ENCODE data around the gene PYCR2.
"Not testable (repeated sequence)": the region's sequence is repeated elsewhere in the genome, so short reads cannot be mapped to it uniquely, and the experiment has no call there.

The PYCR2 gene

DNA sequence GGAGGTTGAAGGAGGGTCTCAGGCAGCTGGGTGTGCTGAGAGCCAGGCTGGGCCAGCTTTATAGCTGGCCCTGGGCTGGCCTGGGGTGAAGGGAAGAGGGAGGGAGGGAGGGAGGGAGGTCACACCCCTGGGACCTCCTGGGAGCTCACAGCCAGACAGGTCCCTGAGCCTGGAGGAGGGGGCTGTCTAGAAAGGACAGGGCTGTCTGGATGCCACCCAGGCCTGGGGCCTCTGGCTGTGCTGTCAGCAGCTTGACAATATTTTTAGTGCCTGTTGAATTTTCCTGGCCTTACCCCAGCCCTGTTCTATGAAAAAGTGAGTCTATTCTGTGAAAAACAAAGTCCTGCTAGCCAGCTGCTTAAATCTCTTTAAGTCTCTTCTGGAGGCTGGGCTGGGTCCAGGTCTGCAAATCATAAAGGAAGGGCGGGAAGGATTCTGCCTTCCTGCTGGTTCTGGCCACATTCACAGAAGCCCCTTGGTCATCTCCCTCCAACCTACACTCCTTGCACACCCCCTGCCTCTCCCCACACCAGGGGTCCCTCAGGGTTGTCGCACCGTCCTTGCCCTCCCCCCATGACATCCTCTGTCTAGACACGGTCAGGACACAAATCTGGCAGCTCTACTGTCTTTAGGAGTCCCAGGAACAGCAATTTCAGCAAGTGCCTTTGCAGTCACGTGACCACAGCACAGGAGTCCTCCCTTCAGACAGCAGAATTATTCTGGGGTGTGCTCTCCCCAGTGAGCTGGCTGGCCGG, 17.3 kb upstream of the PYCR2 start, which contains the start of gene LEFTY2:
Gene LEFTY2 (minus strand): TSS at position 34 of the 755 bp plus-strand sequence. CDS start 80 bp downstream, outside the sequence.
- H3K9me3 ChIP-seq (ENCODE audit: low read length), result no peaks in the 10 kb centered on the region
- peaks cover 15% of the 10 kb centered on the region for H3K4me1 ChIP-seq (ENCODE audit: insufficient read depth, low read length)
- no peaks in the 10 kb centered on the region for H3K27me3 ChIP-seq (ENCODE audit: control insufficient read depth in 1 of 2, insufficient read depth in 2 of 2, low read length in 2 of 2)
- H3K36me3 ChIP-seq (ENCODE audit: insufficient read depth, low read length), result no peaks in the 10 kb centered on the region
- H3K27ac ChIP-seq (ENCODE audit: low read depth, low read length), result no peak within 1 kb of the TSS
- no peak within 1 kb of the TSS for H3K9ac ChIP-seq (ENCODE audit: low read length)
- H3K4me3 ChIP-seq (ENCODE audit: low read depth in 1 of 2, low read length in 2 of 2), result no peak within 1 kb of the TSS

DNA sequence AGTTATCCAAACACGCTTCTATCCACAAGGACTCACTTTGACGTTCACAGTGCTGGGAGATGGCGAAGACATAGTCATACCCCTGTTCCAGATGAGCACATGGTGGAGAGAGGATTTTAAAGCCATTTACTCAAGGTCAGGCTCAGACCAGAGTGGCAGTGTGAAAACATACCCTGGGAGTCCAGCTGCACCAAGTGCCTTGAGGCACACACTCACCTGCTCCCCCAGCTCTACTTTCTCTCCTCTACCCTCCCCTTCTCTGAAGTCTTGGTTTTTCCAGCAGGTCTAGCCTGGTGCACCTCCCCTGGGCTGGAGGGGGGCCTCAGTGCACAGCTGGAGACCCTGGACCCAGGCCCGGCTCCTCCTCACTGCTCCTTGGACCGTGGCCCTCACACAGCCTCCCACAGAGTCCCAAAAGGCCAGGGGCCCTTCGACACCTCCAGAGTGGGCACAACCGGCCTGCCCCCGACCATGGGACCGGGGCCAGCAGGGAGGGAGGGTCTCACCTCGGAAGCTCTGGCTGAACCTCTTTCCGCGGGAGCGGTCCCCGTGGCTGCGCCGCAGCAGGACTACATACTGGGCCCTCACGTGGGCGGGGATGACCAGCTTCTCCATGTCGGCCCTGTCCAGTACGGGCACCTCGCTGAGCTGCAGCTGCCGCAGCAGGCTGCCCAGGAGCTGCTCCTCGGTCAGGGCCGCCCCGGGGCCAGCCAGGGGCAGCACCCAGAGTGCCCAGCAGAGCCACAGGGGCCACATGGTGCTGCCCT, 16.5 kb upstream of the PYCR2 start:
- Histone ChIP-seq H3K27ac (ENCODE audit: low read depth, low read length) (no peak overlapping the region), H3K4me3 (ENCODE audit: low read depth in 1 of 2, low read length in 2 of 2) (no peak overlapping the region), H3K4me1 (ENCODE audit: insufficient read depth, low read length) (peaks cover 15% of the 10 kb centered on the region), H3K27me3 (ENCODE audit: control insufficient read depth in 1 of 2, insufficient read depth in 2 of 2, low read length in 2 of 2) (no peaks in the 10 kb centered on the region), H3K9ac (ENCODE audit: low read length) (no peak overlapping the region), H3K36me3 (ENCODE audit: insufficient read depth, low read length) (no peaks in the 10 kb centered on the region), H3K9me3 (ENCODE audit: low read length) (no peaks in the 10 kb centered on the region)

DNA sequence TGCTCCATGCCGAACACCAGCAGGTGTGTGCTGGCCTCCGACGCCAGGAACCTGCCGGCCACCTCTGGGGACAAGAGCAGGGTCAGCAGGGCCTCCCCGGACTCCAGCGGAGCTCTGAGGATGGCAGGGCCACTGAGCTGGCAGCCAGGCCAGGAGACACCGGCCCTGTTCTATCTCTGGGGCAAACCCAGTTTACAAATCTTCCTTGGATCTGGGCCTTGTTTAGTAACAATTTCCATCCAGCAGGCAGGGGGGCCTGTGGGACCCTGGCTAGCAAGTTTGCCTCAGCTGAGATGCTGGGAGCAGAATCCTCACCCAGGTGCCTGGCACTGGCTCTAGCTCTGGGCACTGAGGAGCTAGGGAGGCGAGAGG, 15.9 kb upstream of the PYCR2 start:
- H3K4me1 ChIP-seq (ENCODE audit: insufficient read depth, low read length), result peaks cover 15% of the 10 kb centered on the region
- H3K27ac ChIP-seq (ENCODE audit: low read depth, low read length); H3K36me3 ChIP-seq (ENCODE audit: insufficient read depth, low read length); H3K9ac ChIP-seq (ENCODE audit: low read length); H3K27me3 ChIP-seq (ENCODE audit: control insufficient read depth in 1 of 2, insufficient read depth in 2 of 2, low read length in 2 of 2); H3K4me3 ChIP-seq (ENCODE audit: low read depth in 1 of 2, low read length in 2 of 2); H3K9me3 ChIP-seq (ENCODE audit: low read length): not testable (repeated sequence)

DNA sequence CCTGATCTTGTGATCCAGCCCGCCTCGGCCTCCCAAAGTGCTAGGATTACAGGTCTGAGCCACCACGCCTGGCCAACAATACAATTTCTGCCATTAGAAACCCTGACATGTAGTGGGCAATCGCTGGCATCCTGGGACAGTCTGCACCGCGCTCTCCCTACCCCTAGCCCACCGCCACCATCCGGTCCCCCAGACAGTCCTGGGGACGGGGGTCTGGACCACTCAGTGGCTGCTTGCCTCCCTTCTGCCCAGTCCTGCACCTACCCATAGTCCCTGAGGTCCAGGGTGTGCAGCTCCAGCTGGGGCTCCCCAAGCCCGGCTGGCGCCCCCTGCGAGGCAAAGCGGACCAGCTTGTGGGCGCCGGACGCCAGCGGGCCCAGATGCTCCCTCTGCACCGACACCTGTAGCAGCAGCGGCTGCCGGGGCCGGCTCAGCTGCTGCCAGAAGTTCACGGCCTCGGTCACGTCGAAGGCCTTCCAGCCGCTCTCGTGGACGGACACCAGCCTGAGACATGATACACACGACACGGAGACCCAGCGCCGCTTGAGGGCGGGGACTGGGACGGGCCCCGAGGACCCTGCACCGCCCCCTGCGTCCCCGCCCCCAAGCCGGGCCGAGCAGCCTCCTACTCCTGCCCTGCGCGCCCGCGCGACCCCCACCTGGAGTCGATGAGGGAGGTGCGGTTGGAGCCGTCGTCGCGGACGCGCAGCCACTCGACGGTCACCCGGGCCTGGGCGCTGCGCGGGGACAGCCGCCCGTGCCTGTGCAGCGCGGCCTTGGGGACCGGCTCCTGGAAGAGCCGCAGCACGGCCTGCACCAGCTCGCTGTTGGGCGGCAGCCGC, 15.3 kb upstream of the PYCR2 start:
- not testable (repeated sequence) for H3K9ac ChIP-seq (ENCODE audit: low read length); H3K27me3 ChIP-seq (ENCODE audit: control insufficient read depth in 1 of 2, insufficient read depth in 2 of 2, low read length in 2 of 2); H3K36me3 ChIP-seq (ENCODE audit: insufficient read depth, low read length); H3K9me3 ChIP-seq (ENCODE audit: low read length); H3K4me3 ChIP-seq (ENCODE audit: low read depth in 1 of 2, low read length in 2 of 2); H3K27ac ChIP-seq (ENCODE audit: low read depth, low read length)
- H3K4me1 ChIP-seq (ENCODE audit: insufficient read depth, low read length), result peaks cover 15% of the 10 kb centered on the region

DNA sequence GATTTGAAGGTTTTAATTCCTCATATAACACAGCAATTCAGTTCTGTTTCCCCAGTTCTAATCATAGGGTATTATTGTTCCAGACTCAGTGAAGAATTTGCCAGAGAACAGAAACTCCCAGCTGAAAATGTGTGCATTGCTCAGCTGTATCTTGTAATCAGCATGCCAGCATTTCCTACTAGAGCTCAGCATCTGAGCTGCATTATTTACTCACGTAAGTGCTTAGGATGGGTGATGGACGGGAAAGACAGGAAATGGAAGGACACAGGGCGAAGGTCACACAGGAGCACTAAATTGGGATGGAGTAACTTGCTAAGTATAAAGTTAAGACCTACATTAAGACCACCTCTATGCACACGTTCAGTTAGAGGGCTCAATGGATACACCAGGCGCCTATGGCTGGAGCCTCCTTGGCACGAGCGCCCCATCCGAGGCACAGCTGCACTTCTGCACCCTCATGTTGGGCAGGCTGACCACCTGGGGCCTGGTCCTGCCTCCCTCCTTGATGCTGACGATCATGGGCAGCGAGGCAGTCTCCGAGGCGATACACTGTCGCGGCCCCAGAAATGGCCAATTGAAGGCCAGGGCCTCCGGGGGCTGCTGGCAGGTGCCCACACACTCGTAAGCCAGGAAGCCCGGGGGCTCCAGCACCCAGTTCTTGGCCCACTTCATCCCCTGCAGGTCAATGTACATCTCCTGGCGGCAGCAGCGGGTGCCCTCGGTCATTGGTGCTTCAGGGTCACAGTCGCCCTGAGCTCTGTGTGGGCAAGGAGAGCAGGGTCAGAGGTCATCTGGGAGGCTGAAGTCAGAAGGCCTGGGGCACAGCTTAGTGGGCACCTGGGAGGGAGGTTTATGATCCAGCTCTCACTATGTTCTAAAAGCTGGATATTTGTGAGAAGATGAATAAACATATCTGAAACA, 13.3 kb upstream of the PYCR2 start:
- Histone ChIP-seq H3K9ac (ENCODE audit: low read length) (no peak overlapping the region), H3K4me3 (ENCODE audit: low read depth in 1 of 2, low read length in 2 of 2) (no peak overlapping the region), H3K27ac (ENCODE audit: low read depth, low read length) (no peak overlapping the region)

DNA sequence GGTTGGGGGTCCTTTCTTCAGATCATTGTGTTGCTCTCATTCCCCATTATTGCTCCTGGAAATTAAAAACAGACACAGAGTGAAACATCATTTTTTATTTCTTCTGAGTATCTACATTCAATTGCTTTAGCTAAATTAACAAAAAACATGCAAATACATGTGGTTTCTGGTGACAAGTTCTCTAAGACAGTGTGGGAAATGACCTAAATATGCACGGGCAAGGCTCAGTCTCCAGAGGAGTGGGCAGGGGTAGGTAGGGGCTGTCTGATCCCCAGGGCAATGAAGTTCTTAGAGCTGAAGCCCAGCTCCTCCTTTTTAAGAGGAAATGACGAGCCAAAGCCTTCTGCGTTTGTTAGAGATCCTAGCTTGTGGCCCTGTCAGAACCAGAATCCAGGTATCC, 12.5 kb upstream of the PYCR2 start:
- H3K4me1 ChIP-seq (ENCODE audit: insufficient read depth, low read length), result peaks cover 11% of the 10 kb centered on the region
- H3K4me3 ChIP-seq (ENCODE audit: low read depth in 1 of 2, low read length in 2 of 2), result no peak overlapping the region
- H3K9ac ChIP-seq (ENCODE audit: low read length), result no peak overlapping the region
- H3K36me3 ChIP-seq (ENCODE audit: insufficient read depth, low read length), result no peaks in the 10 kb centered on the region
- H3K27ac ChIP-seq (ENCODE audit: low read depth, low read length), result no peak overlapping the region
- H3K27me3 ChIP-seq (ENCODE audit: control insufficient read depth in 1 of 2, insufficient read depth in 2 of 2, low read length in 2 of 2), result no peaks in the 10 kb centered on the region
- no peaks in the 10 kb centered on the region for H3K9me3 ChIP-seq (ENCODE audit: low read length)

More for the DNA sequence above, 13.3 kb upstream of the PYCR2 start:
- Histone ChIP-seq H3K4me1 (ENCODE audit: insufficient read depth, low read length) (peaks cover 15% of the 10 kb centered on the region), H3K36me3 (ENCODE audit: insufficient read depth, low read length) (no peaks in the 10 kb centered on the region), H3K27me3 (ENCODE audit: control insufficient read depth in 1 of 2, insufficient read depth in 2 of 2, low read length in 2 of 2) (no peaks in the 10 kb centered on the region), H3K9me3 (ENCODE audit: low read length) (no peaks in the 10 kb centered on the region)

DNA sequence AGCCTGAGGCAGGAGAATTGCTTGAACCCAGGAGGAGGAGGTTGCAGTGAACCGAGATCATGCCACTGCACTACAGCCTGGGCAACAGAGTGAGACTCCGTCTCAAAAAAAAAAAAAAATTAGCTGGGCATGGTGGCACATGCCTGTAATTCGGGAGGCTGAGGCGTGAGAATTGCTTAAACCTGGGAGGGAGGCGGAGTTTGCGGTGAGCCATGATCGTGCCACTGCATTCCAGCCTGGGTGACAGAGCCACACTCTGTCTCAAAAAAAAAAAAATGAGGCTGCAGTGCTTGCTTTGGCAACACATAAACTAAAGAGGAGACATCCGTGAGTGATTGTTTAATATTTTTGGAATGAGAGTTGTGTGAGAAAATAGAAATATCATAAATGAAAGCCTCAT, 12.0 kb upstream of the PYCR2 start:
- not testable (repeated sequence) for H3K9me3 ChIP-seq (ENCODE audit: low read length); H3K27ac ChIP-seq (ENCODE audit: low read depth, low read length); H3K27me3 ChIP-seq (ENCODE audit: control insufficient read depth in 1 of 2, insufficient read depth in 2 of 2, low read length in 2 of 2); H3K36me3 ChIP-seq (ENCODE audit: insufficient read depth, low read length); H3K4me1 ChIP-seq (ENCODE audit: insufficient read depth, low read length); H3K4me3 ChIP-seq (ENCODE audit: low read depth in 1 of 2, low read length in 2 of 2); H3K9ac ChIP-seq (ENCODE audit: low read length)

DNA sequence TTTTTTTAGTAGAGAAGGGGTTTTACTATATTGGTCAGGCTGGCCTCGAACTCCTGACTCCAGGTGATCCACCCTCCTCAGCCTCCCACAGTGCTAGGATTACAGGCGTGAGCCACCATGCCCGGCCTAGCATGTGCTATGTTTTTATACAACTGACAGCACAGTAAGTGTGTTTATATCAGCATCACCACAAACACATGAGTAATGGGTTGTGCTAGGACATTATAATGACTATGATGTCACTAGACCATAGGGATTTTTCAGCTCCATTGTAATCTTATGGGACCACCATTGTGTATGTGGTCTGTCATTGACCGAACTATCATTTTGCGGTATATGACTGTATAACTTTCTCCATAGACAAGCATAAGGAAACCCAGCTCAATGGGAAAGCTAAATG, 10.7 kb upstream of the PYCR2 start:
- Histone ChIP-seq H3K27ac (ENCODE audit: low read depth, low read length) (no peak overlapping the region), H3K36me3 (ENCODE audit: insufficient read depth, low read length) (no peaks in the 10 kb centered on the region), H3K9ac (ENCODE audit: low read length) (no peak overlapping the region), H3K4me1 (ENCODE audit: insufficient read depth, low read length) (no peaks in the 10 kb centered on the region), H3K9me3 (ENCODE audit: low read length) (no peaks in the 10 kb centered on the region), H3K4me3 (ENCODE audit: low read depth in 1 of 2, low read length in 2 of 2) (no peak overlapping the region), H3K27me3 (ENCODE audit: control insufficient read depth in 1 of 2, insufficient read depth in 2 of 2, low read length in 2 of 2) (no peaks in the 10 kb centered on the region)

DNA sequence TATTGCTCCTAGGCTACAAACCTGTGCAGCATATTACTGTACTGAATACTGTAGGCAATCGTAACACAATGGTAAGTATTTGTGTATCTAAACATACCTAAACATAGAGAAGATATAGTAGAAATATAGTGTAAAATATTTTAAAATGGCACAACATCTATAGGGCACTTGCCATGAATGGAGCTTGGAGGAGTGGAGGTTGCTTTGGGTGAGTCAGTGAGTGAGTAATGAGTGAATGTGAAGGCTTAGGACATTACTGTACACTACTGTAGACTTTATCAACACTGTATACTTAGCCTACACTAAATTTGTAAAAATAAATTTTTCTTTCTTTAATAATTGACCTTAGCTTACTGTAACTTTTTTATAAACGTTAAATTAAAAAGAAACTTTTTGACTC, 9.0 kb upstream of the PYCR2 start:
- Histone ChIP-seq H3K27me3 (ENCODE audit: control insufficient read depth in 1 of 2, insufficient read depth in 2 of 2, low read length in 2 of 2) (no peaks in the 10 kb centered on the region), H3K36me3 (ENCODE audit: insufficient read depth, low read length) (no peaks in the 10 kb centered on the region), H3K9ac (ENCODE audit: low read length) (no peak overlapping the region), H3K9me3 (ENCODE audit: low read length) (no peaks in the 10 kb centered on the region), H3K27ac (ENCODE audit: low read depth, low read length) (no peak overlapping the region), H3K4me1 (ENCODE audit: insufficient read depth, low read length) (no peaks in the 10 kb centered on the region), H3K4me3 (ENCODE audit: low read depth in 1 of 2, low read length in 2 of 2) (no peak overlapping the region)

DNA sequence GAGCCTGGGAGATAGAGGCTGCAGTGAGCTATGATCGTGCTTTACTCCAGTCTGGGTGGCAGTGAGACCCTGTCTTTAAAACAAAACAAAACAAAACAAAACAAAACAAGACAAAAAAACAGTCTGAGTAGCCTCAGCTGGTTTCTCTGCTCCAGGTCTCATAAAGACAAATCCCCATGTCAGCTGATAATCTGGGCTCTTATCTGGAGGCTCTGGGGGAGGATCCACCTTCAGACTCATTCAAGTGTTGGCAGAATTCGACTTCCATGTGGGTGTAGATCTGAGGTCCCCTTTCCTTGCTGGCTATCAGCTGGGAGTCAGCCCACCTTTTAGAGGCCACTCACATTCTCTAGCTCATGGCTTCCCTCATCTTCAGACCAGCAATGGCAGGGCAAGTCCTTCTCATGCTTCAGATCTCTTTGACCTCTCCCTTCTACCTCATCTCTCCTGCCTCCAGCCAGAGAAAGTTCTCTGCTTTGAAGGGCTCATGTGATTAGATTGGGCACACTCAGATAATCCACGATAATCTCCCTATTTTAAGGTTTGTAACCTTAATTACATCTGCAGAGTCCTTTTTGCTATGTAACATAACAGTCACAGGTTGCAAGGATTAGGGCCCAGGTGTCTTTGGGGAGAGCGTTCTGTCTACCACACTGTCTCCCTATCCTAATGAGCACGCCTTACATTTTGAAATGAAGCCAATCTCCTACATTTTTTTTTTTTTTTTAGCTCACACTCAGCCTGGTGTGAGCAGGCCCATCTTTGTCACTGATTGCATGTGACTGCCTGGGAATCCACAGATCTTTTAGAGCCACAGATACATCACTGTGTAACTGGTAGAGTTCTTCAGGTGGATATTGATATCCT, 7.5 kb upstream of the PYCR2 start:
- Histone ChIP-seq H3K27me3 (ENCODE audit: control insufficient read depth in 1 of 2, insufficient read depth in 2 of 2, low read length in 2 of 2) (no peaks in the 10 kb centered on the region), H3K36me3 (ENCODE audit: insufficient read depth, low read length) (no peaks in the 10 kb centered on the region), H3K4me1 (ENCODE audit: insufficient read depth, low read length) (no peaks in the 10 kb centered on the region), H3K9me3 (ENCODE audit: low read length) (no peaks in the 10 kb centered on the region), H3K27ac (ENCODE audit: low read depth, low read length) (no peak overlapping the region), H3K9ac (ENCODE audit: low read length) (no peak overlapping the region), H3K4me3 (ENCODE audit: low read depth in 1 of 2, low read length in 2 of 2) (no peak overlapping the region)

Measured in muscle layer of colon (tissue), 2 donors.